D721Med (cell line): ENCODE results near the gene PIK3C2G.

Experiments used
- DNase-seq: peaks from one replicate; pipeline ENCODE4 v3.0.0; 2011; ENCODE audit warnings: low spot score; ENCODE audit not compliant: insufficient read length
- FAIRE-seq: peaks from 2 replicates; lab custom pipeline; 2011; peaks lifted over from hg19 to GRCh38; lab: Jason Lieb, UNC
- TF ChIP-seq, protein P1 (sequence below): IDR thresholded peaks from 2 replicates; pipeline ENCODE4 v1.5.1; 2012; ENCODE audit warnings: mild to moderate bottlenecking, control low read depth; ENCODE audit not compliant: insufficient read depth; ENCODE audit errors: missing control alignments

PIK3C2G gene

GRCh38 chr12:18394742-18395141 lies 133.4 kb downstream of the PIK3C2G start:
- TF ChIP-seq, protein P1, sequence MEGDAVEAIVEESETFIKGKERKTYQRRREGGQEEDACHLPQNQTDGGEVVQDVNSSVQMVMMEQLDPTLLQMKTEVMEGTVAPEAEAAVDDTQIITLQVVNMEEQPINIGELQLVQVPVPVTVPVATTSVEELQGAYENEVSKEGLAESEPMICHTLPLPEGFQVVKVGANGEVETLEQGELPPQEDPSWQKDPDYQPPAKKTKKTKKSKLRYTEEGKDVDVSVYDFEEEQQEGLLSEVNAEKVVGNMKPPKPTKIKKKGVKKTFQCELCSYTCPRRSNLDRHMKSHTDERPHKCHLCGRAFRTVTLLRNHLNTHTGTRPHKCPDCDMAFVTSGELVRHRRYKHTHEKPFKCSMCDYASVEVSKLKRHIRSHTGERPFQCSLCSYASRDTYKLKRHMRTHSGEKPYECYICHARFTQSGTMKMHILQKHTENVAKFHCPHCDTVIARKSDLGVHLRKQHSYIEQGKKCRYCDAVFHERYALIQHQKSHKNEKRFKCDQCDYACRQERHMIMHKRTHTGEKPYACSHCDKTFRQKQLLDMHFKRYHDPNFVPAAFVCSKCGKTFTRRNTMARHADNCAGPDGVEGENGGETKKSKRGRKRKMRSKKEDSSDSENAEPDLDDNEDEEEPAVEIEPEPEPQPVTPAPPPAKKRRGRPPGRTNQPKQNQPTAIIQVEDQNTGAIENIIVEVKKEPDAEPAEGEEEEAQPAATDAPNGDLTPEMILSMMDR, result no peak
- DNase-seq (no peak), FAIRE-seq (no peak)

- FAIRE-seq (no peak), DNase-seq (no peak)
- TF ChIP-seq, protein P1, result no peak
Measured at GRCh38 chr12:18400186-18400585, 138.9 kb downstream of the PIK3C2G start.

- FAIRE-seq, result no peak
- DNase-seq, result no peak
- TF ChIP-seq, protein P1, result no peak
Measured at GRCh38 chr12:18402872-18403611, 141.7 kb downstream of the PIK3C2G start.

DNA sequence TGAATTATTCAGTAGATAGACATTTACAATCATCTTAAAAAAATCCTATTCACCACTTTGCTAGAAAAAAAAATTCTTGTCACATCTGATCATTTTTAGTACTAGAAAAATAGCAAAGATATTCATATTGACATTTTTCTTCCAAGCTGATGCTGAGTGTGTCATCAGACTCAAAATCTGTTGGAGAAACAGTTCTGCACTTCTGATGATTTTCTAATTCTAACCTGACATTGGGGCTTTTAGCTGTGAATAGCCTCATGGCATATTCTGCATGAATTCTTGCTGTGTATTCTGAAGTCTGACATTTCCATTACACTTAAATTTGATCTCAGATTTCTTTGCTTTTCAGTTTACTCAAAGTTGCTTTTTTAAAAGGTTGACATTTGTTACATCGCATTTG lies 150.1 kb downstream of the PIK3C2G start:
- DNase-seq (no peak), FAIRE-seq (no peak)
- TF ChIP-seq, protein P1, result no peak

- DNase-seq (no peak), FAIRE-seq (no peak)
- TF ChIP-seq, protein P1, result no peak
Measured at GRCh38 chr12:18414671-18415070, 153.4 kb downstream of the PIK3C2G start.

- TF ChIP-seq, protein P1, result no peak
- DNase-seq (no peak), FAIRE-seq (no peak)
Measured at GRCh38 chr12:18415227-18415626, 153.9 kb downstream of the PIK3C2G start.

DNA sequence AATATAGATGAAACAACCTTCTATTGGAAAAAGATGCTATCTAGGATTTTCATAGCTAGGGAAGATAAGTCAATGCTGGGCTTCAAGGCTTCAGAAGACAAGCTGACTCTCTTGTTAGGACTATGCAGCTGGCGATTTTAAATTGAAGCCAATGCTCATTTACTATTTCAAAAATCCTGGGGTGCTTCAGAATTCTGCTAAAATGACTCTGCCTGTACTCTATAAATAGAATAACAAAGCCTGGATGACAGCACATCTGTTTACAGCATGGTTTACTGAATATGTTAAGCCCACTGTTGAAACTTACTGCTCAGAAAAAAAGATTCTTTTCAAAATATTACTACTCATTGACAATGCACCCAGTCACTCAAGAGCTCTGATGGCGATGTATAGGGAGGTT lies 155.1 kb downstream of the PIK3C2G start:
- TF ChIP-seq, protein P1, result no peak
- FAIRE-seq, result no peak
- DNase-seq, result no peak
